Prostate gland (tissue), 2 donors: ENCODE data around the gene BCL7A. TPM values are rescaled to one million over a fixed set of nuclear protein-coding genes. Genes with fewer than 3 reads are reported as not detected.
"Not testable (repeated sequence)": the region's sequence is repeated elsewhere in the genome, so short reads cannot be mapped to it uniquely, and the experiment has no call there.

Experiments
- DNase-seq: peaks from one replicate; pipeline ENCODE4 v3.0.0-alpha.2; 2019; ENCODE audit warnings: low spot score
- H3K27ac ChIP-seq, 2 donors: fragments of 200-600 bp; sonication (generic); 2 replicates each; pipeline ENCODE4 v1.5.1; 2017 to 2019
- H3K27me3 ChIP-seq: fragments of 200-600 bp; sonication (generic); replicated peaks from 2 replicates; pipeline ENCODE4 v1.5.1; 2019; ENCODE audit not compliant: insufficient read depth
- H3K36me3 ChIP-seq, 2 donors: fragments of 200-600 bp; sonication (generic); 1 replicate in 1 of 2; 2 replicates in 1 of 2; pipeline versions ENCODE4 v1.5.1 to v1.8.1; 2017 to 2019
- H3K4me1 ChIP-seq: fragments of 200-600 bp; sonication (generic); replicated peaks from 2 replicates; pipeline ENCODE4 v1.5.1; 2019
- H3K4me3 ChIP-seq, 2 donors: fragments of 200-600 bp; sonication (generic); 2 replicates each; pipeline ENCODE4 v1.5.1; 2017 to 2019
- H3K9me3 ChIP-seq: fragments of 200-600 bp; sonication (generic); 2 replicates; pipeline ENCODE4 v1.5.1; 2017
- CTCF ChIP-seq, 4 experiments: fragments of 200-600 bp in 2 of 4; fragments of 450-650 bp in 2 of 4; sonication (generic) in 2 of 4; IDR thresholded peaks; 1 replicate in 3 of 4; 2 replicates in 1 of 4; pipeline ENCODE4 v1.5.1; 2016 to 2019; ENCODE audit warnings: antibody characterized with exemption in 4 of 4, mild to moderate bottlenecking in 2 of 4, moderate library complexity in 2 of 4
- POLR2A ChIP-seq: fragments of 450-650 bp; IDR thresholded peaks from one replicate; pipeline ENCODE4 v1.6.1; 2016; ENCODE audit warnings: antibody characterized with exemption, mild to moderate bottlenecking
- POLR2AphosphoS5 ChIP-seq: sonication (generic); formaldehyde crosslinking; IDR thresholded peaks from one replicate; pipeline ENCODE4 v1.6.1; 2017; ENCODE audit warnings: antibody characterized with exemption
- WGBS: methylation state at CpG from one replicate; pipeline ENCODE4 v1.1.5; 2018; 5-methylcytosine and 5-hydroxymethylcytosine counted together
- intact Hi-C: fragments of 100-400 bp; cut with DNase I; formaldehyde crosslinking; loops from one replicate; pipeline ENCODE4 v1.14.2; 2022
- total RNA-seq, 2 donors: library from RNA; depleted of rRNA; stranded (reverse); fragments of >200 nt; gene quantifications; one replicate each; pipeline ENCODE4 v1.1.0, GENCODE V29; 2016

The BCL7A gene
- total RNA-seq, 2 donors from 2014 or later = 10.3 to 15.4 TPM

GRCh38 chr12:122035292-122035691, 13.6 kb downstream of the BCL7A start:
- H3K27ac ChIP-seq = peak overlapping the region in 1 of 2 donors; percentile 37
- H3K4me1 ChIP-seq = no peaks in the 10 kb centered on the region
- peak; percentile 91 for DNase-seq
- WGBS = 28% methylated on average over 8 of the region's 8 CpGs
- no peaks in the 10 kb centered on the region for H3K27me3 ChIP-seq
- intact Hi-C loops = no loop called here
- H3K36me3 ChIP-seq = no peaks in the 10 kb centered on the region
- no peak overlapping the region for H3K4me3 ChIP-seq
- peak; percentile 96 for TF ChIP-seq POLR2AphosphoS5
- peak in 1 of 4 experiments; percentile 6 for TF ChIP-seq CTCF (IDR thresholded peaks at IDR 0.05)
- TF ChIP-seq POLR2A = no peak
- H3K9me3 ChIP-seq = no peaks in the 10 kb centered on the region

GRCh38 chr12:122036153-122036552, 14.5 kb downstream of the BCL7A start:
- intact Hi-C loops = no loop called here
- Histone ChIP-seq H3K4me3 (no peak overlapping the region), H3K36me3 (no peaks in the 10 kb centered on the region), H3K4me1 (no peaks in the 10 kb centered on the region), H3K9me3 (no peaks in the 10 kb centered on the region), H3K27me3 (no peaks in the 10 kb centered on the region), H3K27ac (no peak overlapping the region)
- TF ChIP-seq CTCF (IDR thresholded peaks at IDR 0.05) (no peak), POLR2AphosphoS5 (no peak), POLR2A (no peak)
- 94% methylated on average over 6 of the region's 6 CpGs for WGBS
- DNase-seq = no peak

GRCh38 chr12:122040579-122041386, 19.1 kb downstream of the BCL7A start:
- H3K27me3 ChIP-seq = no peaks in the 10 kb centered on the region
- no peaks in the 10 kb centered on the region for H3K9me3 ChIP-seq
- no peaks in the 10 kb centered on the region for H3K36me3 ChIP-seq
- H3K4me1 ChIP-seq = no peaks in the 10 kb centered on the region
- no peak for DNase-seq
- no peak overlapping the region for H3K27ac ChIP-seq
- no peak overlapping the region for H3K4me3 ChIP-seq
- no peak for TF ChIP-seq POLR2AphosphoS5
- no peak for TF ChIP-seq CTCF (IDR thresholded peaks at IDR 0.05)
- TF ChIP-seq POLR2A = no peak
- intact Hi-C loops = no loop called here
- 86% methylated on average over 21 of the region's 21 CpGs for WGBS

- H3K27me3 ChIP-seq, H3K4me3 ChIP-seq, DNase-seq, H3K9me3 ChIP-seq, H3K27ac ChIP-seq, intact Hi-C loops, H3K4me1 ChIP-seq, H3K36me3 ChIP-seq: not testable (repeated sequence)
- 90% methylated on average over 3 of the region's 3 CpGs for whole genome bisulfite sequencing
These were observed 19.8 kb downstream of the BCL7A start for GRCh38 chr12:122041458-122041857.

- intact Hi-C loops = no loop called here
- WGBS = 85% methylated on average over 11 of the region's 11 CpGs
These were observed 21.2 kb downstream of the BCL7A start for GRCh38 chr12:122042910-122043309.

More at GRCh38 chr12:122042910-122043309, 21.2 kb downstream of the BCL7A start:
- no peak overlapping the region for H3K27ac ChIP-seq
- no peaks in the 10 kb centered on the region for H3K9me3 ChIP-seq
- no peaks in the 10 kb centered on the region for H3K36me3 ChIP-seq
- H3K4me1 ChIP-seq = no peaks in the 10 kb centered on the region
- H3K27me3 ChIP-seq = no peaks in the 10 kb centered on the region
- TF ChIP-seq CTCF (IDR thresholded peaks at IDR 0.05) (no peak), POLR2AphosphoS5 (no peak), POLR2A (no peak)
- no peak for DNase-seq
- no peak overlapping the region for H3K4me3 ChIP-seq
